GM18507 (cell line): ENCODE results near the gene RECQL.
"Not testable (repeated sequence)": the region's sequence is repeated elsewhere in the genome, so short reads cannot be mapped to it uniquely, and the experiment has no call there.

Experiments
- DNase-seq: peaks from one replicate; pipeline ENCODE4 v3.0.0; 2011; ENCODE audit warnings: low read depth; ENCODE audit not compliant: insufficient read length; ENCODE audit errors: extremely low spot score
- FAIRE-seq: peaks from 2 replicates; lab custom pipeline; 2011; peaks lifted over from hg19 to GRCh38; lab: Jason Lieb, UNC

RECQL gene

DNA sequence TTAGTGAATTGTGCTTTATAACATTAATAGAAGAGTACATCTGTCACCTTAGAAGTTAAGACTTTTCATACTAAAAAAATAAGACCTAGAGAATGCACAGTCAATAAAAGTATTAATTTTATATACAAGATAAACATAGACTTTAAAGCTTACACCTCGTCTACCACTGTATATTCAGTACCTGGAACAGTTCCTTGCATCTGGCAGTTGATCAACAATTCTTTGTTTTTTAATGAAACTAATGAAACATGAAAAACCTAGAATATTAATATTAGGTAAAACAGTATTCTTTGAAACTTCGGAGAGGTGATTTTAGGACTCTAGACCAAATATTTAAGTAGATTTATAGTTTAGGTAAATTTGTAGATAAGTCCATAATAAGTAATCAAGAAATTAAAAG, 4.5 kb upstream of the RECQL start:
- FAIRE-seq (no peak), DNase-seq (no peak)

DNA sequence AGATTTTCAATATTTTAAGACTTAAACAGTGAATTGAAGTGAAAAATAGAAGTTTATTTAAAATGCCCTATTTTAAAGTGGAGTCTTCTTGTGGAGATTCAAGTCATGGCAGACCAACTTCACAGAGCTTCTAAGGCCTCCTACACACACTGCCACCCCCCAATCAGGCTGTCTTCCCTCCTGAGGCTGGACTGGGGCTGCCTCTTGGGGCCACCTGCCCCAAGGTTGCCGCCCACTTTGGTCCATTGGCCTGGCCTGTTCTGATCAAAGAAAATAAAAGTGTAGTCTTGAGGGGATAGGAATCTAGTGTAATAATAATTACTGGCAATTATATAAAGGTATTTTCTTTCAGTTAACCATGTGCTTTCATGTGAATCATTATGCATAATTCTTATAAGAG, 1.4 kb upstream of the RECQL start:
- FAIRE-seq = no peak
- DNase-seq = no peak

DNA sequence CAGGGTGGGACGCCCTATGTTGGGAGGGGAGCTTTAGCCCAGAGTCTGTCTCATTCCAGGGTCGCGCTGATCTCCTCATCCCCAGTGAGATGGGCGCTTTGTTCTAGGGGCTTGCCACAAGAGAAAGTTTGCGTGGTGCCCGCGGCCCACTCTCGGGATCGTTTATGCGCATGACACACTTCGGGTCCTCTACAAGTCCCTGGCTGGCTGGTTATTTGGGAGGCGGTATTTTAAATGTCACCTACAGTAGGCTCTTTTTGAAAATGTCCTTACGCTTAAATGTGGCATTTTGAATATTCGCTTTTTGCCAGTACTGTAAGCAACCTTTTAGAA, 695 bp upstream of the RECQL start:
- FAIRE-seq (no peak), DNase-seq (no peak)

DNA sequence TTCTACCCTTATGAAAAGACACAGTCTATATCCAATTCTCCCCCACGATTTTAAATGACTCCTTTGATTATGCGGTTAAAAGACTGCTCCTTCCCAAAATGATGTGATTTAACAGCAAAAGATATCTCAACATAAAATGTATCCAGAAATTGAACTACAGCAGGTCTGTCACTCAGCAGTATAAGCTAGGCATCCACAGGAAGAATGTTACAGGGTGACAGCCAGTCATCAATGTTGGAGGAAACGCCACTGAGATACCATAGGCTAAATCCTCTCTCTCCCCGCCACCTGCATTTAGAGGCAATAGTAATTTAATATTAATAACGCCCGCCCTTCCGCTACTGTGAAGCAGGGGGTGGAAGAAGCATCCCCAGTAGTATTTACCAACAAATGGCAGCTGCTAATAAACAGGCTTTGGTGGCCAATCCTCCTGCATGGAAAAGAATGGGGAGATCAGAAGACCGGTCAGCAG, 613 bp downstream of the RECQL start:
- no peak for DNase-seq
- FAIRE-seq = peak; percentile 5

DNA sequence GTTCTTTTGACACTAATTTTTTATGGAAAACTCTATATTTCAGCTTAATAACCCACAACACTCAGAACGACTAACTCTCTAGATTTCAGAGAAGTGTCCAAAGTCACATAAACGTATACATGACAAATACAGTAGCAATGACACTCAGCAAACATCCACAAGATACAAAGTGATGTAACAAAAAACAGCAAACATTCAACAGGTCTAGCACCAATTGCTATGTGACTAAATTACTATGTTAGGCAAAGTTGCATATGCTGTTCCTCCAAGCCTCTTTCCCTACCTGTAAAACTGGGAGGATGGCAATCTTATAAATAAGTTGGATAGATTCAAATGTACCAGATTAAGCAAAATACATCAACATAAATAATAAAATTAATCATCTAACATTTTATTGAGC, 1.7 kb downstream of the RECQL start:
- FAIRE-seq (no peak), DNase-seq (no peak)

DNA sequence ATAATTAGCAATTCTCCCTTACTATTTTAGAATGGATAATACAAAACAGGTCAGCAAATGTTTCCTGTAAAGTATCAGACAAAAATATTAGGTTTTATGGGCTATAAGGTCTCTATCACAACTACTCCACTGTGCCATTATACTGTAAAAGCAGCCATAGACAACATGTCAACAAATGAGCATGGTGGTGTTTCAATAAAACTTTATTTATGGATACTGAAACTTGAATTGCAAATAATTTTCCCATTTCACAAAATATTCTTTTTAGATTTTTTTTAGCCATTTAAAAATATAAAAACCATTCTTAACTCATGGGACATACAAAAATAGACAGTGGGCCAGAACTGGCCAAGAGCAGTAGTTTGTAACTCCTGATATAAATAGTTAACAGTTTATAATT, 15.4 kb downstream of the RECQL start:
- FAIRE-seq = no peak

DNA sequence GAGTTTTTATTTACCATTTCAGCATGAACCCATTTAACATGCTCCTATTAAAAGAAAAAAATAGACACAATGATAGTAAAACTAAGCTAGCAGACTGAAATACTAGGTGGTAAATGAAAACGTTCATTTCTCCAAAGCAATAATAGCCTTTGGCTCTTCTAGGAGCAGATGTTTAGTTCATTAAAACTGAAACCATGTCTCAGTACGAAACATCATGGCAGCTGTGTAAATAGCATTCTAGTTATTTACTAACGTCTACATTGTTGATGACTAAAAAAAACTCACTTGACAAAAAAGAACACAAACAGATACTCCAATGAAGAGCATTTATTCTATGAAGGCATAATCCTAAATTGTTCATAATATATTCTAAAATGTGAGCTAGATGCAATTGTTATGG, 17.9 kb downstream of the RECQL start:
- DNase-seq (no peak), FAIRE-seq (no peak)

More for the DNA sequence above, 15.4 kb downstream of the RECQL start:
- DNase-seq = no peak

DNA sequence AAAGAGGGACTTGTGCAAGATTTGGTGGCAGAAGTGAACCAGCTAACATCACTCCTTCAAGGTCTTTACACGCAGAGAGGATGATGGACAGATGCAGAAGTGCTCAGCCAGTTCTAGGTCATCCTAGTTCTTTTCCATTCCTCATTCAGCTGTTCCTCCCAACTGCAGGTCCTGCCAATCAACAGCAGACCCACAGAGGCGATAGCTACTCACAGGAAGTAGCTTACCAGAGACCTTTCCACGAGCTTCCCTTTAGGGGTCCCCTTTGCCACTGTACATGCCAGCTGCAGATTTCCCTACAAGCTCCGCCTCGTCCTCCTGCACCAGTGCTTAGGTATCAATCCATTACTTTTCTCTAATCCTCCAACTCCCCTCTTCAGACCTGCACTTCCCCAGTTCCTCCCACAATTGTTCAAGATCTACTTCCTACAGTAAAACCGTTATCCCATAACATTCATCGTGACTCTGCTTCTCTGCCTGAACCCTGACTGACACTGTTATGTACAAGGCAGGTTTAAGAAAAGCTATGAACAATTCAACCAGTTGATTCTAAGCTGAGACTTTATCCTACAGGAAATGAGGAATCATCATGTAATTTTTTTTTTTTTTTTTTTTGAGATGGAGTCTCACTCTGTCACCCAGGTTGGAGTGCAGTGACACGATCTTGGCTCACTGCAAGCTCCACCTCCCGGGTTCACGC, 22.5 kb downstream of the RECQL start:
- no peak for DNase-seq
- FAIRE-seq = no peak

DNA sequence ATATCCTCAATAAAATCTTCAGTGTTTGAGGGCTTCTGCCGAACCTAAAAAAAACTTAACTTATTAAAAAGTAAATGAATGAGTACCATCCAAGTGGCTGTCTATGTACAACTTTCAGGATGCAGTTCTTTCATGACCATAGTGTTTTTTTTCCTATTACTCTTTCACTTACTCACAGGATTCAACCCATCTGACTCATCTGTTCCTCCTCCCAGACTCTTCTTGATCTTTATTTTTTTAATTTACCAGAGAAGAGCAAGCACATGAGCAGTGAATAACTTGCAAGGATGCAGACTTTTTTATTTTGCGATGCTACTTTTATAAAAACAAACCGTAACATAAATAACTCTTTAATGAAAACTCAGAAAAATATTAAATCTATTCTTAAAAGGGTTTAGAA, 24.5 kb downstream of the RECQL start:
- DNase-seq (no peak), FAIRE-seq (no peak)

DNA sequence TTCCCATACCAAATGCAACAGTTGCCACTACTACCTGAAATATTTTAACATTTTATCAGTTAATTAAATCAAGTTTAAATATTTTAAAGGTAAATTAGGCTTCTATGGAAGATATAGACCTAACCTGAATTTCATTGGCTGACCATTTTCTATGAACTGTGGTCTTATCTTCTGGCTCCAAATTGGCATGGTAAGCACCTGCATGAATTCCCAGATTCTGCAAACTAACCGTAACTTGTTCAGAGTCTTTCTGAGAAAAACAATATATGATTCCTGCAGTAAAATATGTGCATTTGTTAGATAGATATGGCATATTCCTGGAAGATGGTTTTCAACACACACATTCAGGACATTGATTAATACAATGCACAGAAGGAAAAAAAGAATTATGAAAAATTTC, 25.9 kb downstream of the RECQL start:
- FAIRE-seq (no peak), DNase-seq (no peak)

DNA sequence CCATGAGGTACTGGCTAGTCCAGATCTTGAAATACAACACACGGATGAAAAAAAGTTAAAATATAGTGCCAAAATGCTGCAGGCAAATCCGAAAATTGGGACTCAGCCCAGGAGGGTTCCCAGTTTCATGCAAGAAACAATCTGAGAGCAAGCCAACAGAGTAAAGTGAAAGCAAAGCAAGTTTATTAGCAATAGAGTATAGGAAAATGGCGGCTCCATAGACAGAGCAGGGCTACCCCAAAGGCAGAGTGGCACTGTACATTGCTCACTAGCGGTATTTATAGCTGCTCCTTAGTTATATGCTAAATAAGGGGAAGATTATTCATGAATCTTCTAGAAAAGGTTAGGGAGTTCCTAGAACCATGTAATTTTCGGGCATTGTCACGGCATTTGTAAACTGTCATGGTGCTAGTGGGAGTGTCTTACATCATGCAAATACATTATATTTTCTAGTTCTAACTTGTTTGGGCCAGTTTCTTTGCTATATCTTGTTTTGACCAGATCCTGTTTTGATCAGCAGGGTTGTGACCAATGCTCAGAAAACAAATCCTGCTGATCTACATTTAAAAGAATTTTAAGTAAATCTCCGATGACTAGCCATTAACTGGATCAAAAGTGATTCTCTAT, 29.1 kb downstream of the RECQL start:
- FAIRE-seq (no peak), DNase-seq (no peak)

DNA sequence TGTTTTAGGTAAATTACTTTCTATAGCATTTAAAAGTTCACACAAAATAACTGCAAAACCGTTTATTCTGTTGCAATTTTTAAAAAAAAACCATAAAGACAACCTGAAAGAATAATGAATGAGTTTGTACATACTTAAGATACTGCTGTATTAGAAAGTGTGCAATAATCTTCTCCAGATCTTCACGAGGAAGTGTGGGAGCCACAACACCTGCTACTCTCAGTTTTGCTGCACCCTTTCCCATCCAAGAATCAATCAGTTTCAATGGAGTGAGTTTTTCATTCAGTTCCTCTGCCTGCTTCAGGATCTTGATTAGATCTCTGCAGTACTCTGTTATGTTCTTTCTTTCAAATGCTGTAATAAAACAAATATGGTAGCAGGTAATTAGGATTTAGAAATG, 30.1 kb downstream of the RECQL start:
- FAIRE-seq (no peak), DNase-seq (no peak)

DNA sequence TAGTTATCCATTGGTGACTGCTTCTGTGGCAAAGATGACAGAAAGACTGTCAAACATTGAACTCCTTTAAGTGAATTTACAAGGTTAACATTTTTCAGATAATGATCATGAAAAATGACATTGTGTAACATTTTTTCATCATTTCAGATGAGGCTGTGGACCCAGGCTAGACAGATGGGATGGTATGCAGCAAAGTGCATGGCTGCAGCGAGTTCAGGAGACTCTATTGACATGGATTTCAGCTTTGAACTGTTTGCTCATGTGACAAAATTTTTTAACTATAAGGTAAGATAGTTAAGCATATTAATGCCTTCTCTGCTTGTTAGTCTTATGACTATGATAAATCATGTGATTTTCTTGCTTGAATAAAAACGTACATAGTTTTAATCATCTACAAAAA, 34.1 kb downstream of the RECQL start:
- not testable (repeated sequence) for FAIRE-seq, DNase-seq

DNA sequence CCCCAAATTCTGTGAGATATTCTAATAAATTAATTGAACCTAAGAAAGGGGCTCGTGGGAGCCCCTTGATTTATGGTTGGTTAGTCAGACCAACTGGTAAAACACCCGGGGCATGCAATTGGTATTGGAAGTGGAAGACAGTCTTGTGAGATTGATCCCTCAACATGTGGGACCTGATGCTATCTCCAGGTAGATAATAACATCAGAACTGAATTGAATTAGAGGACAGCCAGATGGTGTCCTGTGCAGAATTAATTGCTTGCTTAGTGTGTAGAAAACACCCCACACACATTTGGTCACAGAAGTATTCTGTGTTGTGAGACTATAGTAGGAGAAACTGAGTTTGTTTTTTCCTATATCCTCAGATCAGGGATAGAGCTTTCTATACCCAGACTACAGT, 42.0 kb downstream of the RECQL start:
- DNase-seq (no peak), FAIRE-seq (no peak)

DNA sequence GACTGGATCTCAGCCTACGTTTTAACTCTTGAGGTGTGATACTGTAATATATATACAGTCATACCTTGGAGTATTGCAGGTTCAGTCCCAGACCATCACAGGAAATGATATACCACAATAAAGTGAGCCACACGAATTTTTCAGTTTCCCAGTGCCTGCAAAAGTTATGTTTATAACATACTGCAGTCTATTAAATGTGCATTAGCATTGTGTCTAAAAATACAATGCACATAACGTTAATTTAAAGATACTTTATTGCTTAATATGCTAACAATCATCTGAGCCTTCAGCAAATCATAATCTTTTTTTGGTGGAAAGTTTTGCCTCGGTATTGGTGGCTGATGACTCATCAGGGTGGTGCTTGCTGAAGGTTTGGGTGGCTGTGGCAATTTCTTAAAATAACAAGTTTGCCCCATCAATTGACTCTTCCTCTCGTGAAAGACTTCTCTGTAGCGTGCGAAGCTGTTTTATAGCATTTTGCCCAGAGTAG, 45.1 kb downstream of the RECQL start:
- no peak for FAIRE-seq

DNA sequence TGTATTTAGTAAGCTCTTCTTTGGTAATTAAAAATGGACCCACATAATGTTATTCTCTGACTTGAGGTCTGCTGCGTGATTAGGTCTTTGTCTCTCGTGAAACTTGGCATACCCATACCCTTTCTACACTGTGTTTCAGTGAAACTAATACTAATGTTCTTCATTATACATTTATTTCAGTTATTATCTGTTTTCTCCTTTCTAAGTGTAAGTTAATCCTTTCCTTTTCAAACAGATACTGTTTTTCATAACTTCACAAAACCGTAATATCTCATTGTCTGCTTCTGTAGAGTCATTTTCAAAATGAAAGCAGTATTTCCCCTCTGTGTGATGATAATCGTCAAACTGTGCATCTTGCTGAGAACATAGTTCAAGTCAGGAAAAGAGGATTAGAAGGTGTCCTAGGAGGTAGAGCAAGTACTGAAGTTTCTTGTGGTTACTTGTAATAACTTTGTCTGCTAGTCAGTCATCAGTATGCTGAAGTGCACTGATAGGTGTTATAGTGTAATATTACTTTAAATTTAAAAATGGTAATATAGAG, 48.1 kb downstream of the RECQL start:
- FAIRE-seq = no peak
- DNase-seq = no peak

More for the DNA sequence above, 45.1 kb downstream of the RECQL start:
- no peak for DNase-seq

DNA sequence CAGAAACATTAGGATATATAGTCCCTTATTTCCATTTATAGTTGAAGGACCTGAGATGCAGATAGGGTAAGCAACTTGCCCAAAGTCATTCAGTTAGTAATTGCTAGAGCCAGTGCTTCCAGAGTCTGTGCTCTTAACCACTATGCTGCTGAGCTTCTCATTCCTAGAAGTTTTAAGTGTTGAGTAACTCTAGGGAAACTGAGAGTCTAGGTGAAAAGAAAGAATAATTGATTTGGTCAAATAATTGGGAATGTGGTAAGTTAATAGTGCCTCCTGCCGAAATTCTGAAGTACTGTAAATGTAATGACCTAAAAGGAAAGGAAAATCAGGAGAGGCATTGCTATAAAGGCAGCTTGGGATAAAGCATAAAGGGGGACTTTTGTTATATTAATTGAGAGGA, 49.9 kb downstream of the RECQL start:
- FAIRE-seq (no peak), DNase-seq (no peak)

DNA sequence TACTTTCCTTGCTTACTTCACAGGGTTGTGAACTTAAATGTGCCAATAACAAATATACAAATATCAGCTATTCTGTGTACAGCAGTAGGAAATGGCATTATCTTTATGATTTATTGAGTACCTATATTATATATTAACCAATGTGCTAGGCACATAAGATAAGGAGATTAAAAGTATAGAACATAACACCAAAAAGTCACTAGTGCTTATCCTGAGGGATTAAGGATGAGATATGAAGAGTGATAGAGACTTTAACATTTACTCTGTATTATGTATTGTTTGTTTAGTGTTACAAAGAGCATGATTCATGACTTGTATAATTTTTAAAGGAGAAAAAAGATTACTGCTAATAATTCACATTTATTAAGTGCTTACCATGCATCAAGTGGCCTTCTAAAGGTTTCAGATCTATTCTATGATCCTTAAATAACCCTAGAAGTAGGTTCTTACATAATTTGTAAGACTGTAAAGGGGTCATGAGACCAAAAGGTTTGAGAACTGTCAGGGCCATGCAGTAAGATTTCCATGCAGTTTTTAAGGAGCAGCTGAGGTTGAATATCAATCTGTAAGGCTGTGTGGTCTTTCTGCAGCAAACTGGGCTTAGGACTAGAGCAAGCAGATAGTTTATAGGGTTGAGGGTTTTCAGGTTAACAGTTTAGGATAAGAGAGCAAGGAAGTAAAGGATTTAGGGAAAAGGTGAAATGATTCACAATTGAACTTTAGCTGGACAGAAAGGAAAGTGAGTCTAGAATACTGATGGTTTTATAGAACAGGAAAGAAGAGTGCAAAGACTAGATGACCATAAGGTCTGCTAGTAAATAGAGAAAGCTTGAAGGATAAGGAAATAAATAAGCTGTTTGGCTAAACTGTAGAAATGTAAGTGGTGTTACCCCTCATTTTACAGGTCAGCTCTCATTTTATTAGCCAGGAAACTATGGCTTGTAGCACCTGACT, 57.0 kb downstream of the RECQL start:
- DNase-seq = no peak
- FAIRE-seq = no peak

DNA sequence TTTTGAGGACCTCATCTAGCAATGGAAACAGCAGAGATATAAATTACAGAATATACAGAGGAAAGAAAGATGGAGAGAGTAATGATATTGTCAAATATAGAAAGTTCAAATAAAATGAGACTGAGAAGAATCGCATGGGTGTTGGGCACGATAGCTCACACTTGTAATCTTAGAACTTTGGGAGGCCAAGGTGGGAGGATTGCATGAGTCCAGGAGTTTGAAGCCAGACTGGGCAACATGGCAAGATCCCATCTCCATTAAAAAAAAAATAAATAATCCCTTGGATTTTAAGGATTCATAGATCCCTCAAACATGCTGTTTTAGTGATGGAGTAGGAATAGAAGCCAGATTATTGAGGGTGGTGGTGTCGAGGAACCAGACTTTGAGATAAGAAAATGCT, 62.1 kb downstream of the RECQL start:
- DNase-seq (no peak), FAIRE-seq (no peak)

DNA sequence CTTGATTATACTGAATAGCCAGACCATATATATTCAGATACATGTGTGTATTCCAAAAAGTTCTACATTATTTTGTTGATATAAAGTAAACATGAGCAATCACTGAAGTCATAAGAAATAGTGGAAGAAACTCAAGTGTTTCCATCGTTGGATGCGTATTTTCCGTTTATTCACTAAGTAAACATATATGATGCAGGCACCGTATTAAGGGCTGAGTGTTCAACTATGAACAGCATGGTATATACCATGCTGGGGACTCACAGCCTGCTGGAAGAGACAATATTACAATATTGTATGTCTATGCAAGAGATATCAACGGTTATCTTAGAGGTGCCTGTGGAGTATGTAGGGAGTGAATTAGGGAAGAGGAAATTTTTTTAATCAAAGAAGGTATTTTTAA, 62.8 kb downstream of the RECQL start:
- no peak for DNase-seq
- no peak for FAIRE-seq
